HG03108 (cell line): ENCODE measurements around the gene CDH22.

Experiments
- ATAC-seq: cut with Tn5 transposase; IDR thresholded peaks from one replicate; pipeline ENCODE4 v1.9.1; 2021; ENCODE audit warnings: moderate library complexity; ENCODE audit not compliant: unreplicated experiment

Gene CDH22

DNA sequence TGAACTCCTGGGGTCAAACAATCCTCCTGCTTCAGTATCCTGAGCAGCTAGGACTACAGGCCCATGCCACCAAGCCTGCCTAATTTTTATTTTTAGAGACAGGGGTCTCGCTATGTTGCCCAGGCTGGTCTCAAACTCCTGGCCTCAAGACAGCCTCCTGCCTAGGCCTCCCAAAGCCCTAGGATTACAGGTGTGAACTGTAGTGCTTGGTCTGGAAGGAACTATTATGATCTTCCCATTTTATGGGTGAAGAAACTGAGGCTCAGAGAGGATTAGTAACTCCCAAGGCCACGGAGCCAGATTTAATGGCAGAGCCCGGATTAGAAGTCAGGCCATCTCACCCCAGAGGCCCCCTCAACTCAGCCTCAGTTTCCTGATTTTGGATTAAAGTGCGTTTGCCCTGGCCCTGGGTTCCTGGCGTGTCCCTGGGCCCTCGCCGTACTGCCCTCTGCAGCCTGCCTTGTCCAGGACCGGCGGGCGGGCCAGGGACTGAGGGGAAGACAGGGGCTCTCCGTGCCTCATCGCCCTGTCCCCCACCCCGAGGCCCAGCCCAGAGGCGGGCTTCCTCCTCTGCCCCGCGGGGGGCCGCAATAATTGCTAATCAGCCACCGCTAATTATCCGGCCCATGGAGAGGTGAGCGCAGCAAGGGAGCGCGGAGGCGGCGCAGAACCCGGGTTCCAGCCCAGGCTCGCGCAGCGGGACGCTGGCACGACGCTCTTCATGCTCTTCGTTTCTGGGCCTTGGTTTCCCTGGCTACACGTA is 155.3 kb downstream of the CDH22 start:
- ATAC-seq, result no peak

DNA sequence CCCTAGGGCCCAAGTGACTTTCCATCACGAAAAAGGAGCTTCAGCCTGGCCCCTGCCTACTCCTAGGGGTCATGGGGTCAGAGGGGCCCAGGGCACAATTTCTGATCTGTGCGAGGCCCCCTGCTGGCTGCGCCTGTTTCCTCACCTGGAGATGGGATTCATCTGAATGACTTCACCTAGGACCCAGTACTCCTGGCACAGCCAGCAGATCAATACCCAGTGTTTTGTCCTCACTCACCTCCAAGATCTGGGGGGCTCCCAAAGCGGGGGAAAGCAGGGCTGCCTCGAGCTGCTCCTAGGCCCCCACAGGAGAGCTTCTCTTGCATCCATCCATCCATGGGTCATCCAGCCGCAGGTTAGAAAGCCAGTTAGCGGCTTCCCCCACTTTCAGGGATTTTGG is 156.4 kb downstream of the CDH22 start:
- ATAC-seq, result no peak

DNA sequence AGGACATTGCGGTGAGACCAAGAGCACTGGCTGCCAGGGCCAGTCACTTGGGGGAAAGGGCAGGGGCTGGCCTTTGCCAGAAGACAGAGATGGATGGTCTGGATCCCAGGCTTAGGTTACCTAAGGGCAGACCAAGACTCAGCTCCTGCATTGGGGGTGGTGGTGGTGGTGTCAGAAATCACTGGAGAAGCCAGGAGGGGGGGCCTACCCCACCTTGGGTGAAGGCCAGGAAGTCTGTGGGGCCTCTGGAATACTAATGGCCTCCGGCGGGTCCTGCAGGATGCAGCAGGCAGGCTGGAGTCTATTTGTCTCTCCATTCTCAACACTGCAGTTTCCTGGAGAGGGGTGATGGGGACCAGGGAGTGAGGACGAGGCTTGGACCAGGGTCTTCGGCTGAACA is 157.4 kb downstream of the CDH22 start:
- no peak for ATAC-seq

DNA sequence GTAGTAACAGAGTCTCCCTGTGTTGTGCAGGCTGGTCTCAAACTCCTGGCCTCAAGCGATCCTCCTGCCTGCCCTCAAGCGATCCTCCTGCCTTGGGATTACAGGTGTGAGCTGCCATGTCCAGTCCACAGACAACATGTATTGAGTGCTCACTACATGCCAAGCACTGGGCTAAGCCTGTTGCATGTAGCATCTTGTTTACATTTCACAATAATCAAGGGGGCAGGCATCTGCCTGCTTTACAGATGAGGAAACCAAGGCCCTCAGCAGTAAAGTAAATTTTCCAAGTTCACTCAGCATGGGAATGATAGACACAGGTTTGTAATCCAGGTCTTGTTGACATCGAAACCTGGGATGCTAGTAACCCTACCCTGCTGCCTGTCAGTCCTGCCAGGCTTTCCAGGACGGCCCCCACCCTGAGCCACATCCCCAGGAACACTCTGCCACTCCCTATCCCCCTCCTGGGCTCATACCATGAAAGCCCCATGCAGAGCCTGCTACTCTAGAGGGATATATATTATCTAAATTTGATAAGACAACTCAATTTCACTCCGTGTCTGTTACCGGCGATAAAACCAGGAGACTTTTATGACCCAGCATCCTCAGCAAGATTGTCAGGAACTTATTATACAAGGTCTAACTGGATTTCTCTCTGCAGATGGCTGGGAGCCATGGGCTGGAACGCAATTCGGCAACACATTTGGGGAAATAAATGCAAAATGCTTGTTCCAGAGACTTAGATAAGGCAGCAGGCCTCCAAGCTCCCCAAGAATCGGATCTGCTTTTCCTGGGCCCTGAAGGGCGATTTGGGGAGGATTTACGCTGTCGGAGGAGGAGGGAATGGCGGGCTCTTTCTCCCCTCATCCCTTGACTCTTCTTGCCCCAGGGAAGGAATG is 159.7 kb downstream of the CDH22 start:
- ATAC-seq, result no peak

DNA sequence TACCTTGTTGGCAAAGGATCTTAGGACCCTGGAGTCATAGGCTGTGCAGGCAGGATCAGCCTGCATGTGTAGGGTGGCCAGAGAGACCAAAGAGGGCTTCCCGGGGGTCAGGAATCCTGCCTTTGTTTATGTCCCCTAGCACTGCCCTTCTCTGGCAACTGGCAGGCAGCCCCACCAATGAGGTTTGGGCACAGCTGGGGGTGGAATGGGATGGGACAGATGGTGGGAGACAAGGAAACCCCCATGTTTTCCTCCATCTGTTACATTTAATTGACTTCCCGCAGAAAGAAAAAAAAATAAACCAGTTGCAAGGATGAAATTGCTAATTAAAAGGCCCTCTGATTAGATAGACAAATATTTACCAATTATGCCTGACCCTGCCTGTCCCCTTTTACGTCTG is 162.6 kb downstream of the CDH22 start:
- no peak for ATAC-seq

DNA sequence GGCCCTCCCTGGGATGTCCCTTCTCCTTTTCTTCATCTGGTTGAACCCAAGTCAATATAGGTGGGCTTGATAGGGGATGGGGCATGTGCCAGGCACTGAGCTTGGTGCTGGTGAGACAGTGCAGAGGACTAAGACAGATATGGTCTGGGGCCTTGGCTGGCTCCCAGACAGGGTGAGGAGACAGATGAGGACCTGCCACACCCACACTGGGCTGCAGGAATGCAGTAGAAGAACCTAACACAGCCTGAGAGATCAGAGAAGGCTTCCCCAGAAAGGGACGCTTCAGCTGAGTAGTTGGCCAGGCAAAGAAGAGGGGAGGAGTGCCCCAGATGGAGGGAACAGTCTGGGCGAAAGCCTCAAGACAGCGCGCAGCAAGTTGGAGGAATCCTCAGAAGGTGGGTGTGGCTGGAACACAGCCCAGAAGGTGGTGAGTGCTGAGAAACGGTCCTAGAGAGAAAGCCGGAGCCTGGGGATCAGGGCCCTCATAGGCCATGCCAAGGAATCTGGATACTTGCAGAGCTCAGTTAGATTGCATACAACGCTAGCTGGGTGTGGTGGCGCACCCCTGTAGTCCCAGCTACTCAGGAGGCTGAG is 163.8 kb downstream of the CDH22 start:
- ATAC-seq, result no peak

DNA sequence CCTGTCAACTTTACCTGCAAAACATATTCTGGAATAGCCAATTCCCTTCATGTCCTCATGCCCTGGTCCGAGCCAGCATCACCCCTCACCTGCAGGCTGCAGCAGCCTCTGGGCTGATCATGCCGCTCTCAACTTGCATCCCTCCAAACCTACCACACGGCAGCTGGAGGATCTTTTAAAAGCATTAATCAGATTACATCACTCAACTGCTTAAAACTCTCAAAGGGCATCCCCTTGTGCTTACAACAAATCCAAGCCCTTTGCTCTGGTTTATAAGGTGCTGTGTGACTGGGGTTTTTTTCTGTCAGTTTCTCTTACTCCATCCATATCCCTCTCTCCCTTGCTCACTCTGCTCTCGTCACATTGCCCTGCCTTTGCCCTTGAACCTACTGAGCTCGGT is 166.2 kb downstream of the CDH22 start:
- no peak for ATAC-seq

DNA sequence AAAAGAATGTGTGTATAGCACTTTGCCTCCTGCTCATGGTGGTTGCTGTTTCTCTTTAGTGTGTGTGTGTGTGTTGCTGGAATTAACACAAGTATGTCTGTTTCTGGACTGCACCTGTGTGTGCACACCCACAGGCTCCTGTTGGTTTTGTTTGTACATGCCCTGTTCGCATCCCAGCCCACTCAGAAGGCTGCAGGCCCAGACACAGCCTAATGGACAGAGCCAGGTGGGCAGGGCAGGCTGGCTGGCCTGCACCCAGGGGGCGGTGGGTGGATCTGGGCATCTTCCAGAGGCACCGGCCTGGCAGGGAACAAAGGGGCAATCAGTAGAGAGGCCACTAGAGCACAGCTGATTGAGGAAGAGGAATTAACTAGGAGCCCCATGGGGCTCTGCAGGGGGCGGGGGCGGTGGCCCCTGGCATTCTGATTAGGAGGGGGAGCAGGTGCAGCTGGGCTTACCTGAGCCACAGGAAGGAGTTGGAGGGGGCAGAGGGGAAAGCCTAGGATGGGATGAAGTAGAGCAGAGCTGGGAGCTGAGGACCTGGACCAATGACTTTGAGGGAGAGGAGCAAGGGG is 168.3 kb downstream of the CDH22 start:
- no peak for ATAC-seq

DNA sequence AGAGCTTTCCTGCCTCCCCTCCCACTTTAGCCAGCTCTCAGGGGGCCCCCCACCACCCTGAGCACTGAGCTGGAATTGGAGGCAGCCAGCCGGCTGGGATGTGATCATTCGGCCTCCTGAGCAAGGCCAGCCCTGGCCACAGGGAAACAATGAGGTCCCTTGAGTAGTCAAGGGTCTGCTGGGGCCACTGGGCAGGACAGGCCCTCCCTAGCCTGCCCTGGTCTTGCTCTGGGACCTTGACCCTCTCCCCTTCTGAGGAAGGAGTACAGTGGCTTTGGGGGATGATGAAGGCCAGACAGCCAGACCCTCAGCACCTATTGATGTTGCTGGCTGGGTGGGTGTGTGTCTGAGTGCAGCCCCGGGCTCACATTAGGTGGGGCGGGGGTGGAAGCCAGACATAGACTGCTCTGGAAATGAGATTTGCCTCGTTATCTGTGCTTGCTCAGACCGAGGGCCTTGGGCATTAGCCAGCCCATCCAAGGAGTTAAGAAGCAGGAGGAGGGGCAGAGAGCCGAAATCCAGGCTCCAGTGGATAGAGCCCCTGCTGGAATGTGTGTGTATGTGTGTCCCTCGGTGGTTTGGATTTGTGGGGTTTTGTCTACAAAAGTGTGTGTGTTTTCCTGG is 168.9 kb downstream of the CDH22 start:
- ATAC-seq, result no peak

DNA sequence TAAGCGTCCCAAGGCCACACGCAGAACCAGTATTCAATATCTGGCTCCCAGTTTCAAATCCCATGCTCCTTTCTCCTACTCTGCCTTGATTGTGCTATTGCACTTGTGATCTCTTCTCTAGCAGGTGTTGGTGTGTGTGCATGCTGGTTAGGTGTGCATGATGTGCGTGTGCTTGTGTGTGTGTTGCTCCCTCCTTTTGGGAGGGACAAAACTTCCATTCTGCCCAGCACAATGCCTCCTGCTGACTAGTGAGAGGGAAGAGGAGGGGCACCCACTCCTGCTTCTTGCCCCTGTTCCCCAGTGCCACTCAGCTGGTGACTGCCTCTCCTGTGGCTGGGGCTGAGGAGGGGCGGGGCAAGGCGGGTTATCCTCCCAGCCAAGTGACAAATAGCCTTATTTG is 170.5 kb downstream of the CDH22 start:
- ATAC-seq, result no peak

DNA sequence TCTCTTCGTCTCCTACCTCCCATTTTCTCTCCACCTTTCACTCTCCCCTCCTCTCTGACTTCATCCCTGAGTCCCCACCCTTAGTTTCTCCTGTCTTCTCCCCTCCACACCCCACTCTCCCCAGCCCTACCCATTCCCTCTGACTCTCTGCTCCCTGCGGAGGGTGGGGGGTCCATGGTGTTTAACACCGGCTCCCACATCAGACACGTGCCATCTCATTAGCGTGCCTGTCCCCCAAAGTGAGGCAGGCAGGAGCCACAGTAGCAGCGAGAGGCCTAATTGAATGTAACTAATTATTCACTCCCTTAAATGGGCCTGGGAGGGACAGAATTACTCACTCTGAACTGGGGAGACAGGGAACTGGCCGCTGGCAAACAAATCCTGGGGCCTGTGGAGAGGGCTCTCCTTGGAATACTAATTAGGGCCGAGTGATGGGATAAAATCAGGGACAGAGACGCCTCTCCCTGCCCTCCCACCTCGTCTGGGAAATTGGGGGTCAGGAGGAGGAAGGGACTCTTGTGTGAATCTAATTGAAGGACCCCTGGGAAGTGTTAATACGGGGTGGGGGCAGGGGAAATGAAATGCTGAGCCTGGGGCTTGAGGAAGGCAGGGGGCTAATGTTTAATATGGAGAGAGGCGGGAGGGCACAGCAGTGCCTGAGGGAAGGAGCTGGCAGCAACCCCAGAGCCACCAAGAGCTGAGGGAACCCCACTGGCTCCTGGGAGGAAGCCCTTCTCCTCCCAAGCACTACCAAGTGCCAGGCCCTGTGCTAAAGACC is 172.3 kb downstream of the CDH22 start:
- no peak for ATAC-seq

DNA sequence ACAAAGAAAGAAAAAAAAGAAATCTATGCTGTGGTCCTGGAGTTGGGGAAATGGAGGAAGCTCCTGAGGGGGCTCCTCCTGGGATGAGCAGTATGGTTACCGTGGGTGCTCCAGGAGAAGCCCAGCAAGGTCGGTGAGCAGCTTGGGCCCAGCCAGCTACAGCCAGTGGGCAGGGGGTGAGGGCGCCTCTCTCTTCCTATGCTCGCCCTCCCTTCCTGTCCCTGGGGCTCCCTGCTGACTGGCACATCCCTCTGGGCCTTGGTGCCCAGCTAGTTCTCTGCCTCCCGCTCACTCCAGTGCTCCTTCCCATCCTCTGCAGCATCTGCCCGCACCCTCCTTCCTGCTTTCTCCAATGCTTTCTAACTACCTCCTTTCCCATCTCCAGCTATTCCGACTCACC is 173.6 kb downstream of the CDH22 start:
- ATAC-seq, result no peak

DNA sequence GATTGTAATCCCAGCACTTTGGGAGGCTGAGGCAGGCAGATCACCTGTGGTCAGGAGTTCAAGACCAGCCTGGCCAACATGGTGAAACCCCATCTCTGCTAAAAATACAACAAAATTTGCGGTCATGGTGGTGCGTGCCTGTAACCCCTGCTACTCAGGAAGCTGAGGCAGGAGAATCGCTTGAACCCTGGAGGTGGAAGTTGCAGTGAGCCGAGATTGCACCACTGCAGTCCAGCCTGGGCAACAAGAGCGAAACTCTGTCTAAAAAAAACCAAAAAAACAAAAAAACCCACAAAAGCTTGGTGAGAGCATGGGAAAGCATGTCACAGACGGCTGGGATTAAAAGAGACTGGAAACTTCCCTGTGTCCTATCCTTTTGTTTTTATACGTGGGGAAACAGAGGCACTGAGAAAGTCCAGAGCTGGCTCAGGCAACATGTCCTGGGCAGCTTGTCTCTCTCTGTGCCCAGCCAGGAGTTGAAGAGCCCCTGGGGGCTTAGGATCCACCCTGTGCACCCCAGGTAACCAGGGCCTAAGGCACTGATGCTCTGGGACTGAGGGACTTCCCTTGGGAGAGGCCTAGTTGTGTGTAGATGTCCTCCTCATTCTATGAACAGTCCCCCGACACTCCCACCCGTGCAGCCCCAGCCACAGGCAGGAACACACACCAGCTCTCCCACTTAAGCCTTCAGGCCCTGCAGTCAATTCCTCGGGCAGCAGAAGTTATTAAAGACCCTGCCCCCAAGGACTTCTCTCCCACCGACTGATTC is 174.2 kb downstream of the CDH22 start:
- ATAC-seq, result no peak

DNA sequence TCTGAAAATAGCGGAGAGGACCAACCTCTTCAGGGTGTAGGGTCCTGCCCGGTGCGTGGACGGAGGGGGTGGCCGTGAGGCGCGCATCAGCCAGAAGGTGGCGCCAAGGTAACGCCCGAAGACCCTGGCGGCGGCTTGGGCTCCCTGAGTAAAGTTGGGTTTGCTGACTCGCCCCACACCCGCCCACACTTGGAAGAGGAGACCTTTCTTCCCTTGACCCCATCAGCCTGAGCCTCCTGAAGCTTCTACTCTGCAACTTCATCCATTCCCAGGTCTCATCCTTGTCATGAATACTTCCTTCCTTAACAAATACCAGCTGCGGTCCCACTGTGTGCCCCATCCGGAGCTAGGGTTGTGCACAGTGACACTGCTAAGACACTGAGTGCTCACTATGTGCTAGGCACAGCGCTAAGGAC is 175.6 kb downstream of the CDH22 start:
- no peak for ATAC-seq

DNA sequence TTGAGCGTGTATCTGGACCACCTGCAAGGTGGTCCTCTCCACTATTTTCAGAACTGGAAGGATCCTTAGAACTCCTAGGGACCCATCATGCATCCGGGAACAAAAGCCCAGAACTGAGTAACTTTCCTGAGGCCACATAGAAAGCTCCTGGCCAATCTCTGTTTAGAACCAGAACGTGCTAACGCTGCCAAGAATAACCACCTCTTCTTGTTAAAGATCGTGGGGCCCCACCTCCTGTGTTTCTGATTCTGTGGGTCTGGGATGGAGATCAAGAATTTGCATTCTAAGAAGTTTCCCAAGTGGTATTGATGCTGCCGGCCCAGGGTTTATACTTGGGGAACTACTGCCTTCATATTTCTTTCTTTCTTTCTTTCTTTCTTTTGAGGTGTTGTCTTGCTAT is 176.9 kb downstream of the CDH22 start:
- ATAC-seq, result no peak

DNA sequence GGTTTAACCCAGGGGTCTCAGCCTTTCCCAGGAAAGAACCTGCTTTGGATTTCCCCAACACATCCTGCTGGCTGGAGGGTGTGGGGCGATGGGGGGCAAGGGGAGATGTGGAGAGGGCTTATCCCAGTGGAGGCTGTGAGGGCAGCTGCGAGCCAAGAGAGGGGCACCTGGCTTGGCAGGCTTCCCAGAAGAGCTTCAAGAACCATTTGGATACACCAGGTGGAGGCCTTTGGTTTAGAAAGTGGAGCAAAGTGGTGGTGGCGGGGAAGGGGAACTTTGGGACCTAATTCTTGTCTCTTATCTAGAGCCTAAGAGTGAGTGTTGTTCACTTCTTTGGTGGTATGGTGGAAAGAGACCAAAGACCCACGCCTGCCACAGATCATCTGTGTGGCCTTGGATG is 177.8 kb downstream of the CDH22 start:
- no peak for ATAC-seq

DNA sequence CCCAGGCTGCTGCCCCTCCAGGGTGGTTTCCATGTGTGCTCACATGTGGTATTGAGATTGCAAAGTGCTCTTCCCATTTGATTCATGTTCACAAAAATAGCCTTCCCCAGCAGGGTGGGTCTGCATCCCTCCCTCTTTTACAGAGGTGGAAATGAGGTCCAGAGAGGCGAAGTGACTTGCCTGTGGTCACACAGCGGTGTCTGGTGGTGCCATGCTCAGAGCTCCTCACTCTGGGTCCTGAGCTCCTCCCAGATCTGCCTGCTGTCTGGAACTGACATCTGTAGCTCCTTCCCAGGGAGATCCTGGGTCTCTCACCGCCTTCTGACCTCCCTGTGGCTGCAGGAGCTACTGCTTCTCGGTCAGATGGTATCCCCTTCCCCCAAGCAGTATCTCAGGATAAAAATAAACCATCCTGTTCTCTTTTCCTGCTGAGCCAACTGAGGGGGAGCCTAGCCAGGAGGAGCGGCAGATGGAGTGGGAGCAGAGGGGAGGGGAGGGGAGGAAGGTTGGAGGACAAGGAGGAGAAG is 178.3 kb downstream of the CDH22 start:
- ATAC-seq, result no peak

DNA sequence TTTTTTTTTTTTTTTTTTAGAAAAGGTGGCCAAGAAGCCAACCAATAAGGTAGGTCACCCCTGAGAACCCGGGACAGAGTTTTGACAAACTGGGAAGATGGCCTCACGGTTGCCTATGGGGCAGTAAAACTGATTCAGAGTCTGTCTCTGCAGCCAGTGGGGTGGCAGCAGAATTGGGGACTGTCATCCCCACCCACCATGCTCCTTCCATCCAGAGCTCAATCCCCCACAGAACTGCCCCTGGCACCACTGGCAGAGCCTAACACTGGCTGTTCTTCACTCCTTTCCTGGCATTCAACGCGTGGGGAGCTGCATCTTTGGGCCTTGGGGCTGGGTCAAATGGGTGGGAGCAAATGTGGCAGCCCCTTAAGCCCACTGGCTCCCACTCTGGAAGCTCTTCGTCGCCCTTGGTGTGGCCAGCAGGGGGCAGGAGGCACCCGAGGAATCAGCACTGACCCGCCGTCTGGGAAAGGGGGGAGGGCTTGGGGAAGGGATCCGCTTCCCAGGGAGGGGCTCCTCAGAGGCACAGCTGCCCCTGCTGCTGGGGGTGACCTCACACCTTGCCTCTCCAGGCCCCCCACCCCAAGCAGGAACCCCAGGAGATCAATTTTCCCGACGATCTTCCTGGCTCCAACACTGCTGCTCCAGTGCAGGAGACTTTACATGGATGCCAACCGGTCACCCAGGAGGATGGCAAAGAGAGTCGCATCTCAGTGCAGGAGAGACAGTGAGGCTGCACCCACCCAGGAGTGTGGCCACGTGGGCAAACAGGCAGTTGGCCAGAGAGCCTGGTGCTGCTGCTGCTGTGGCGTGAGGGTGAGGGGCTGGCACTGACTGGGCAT is 179.8 kb downstream of the CDH22 start:
- no peak for ATAC-seq
